Skeletal muscle tissue (tissue), 4 donors: ENCODE data around the gene NR2F6. TPM values are rescaled to one million over a fixed set of nuclear protein-coding genes. Genes with fewer than 3 reads are reported as not detected.
"Not testable (repeated sequence)": the region's sequence is repeated elsewhere in the genome, so short reads cannot be mapped to it uniquely, and the experiment has no call there.

Source experiments
- H3K27ac ChIP-seq: one replicate; pipeline ENCODE4 v1.7.0; 2013; ENCODE audit warnings: mild to moderate bottlenecking, low read depth, low read length, inconsistent platforms
- H3K27me3 ChIP-seq, 3 donors: one replicate each; pipeline ENCODE4 v1.7.0; 2013; ENCODE audit warnings: low read length in 3 of 3; ENCODE audit not compliant: control insufficient read depth in 3 of 3, insufficient read depth in 3 of 3
- H3K36me3 ChIP-seq, 3 donors: one replicate each; pipeline ENCODE4 v1.7.0; 2013; ENCODE audit warnings: low read length in 3 of 3; ENCODE audit not compliant: control insufficient read depth in 3 of 3, insufficient read depth in 3 of 3
- H3K4me1 ChIP-seq, 3 donors: one replicate each; pipeline ENCODE4 v1.7.0; 2013; ENCODE audit warnings: low read length in 3 of 3, mild to moderate bottlenecking in 3 of 3; ENCODE audit not compliant: control insufficient read depth in 3 of 3, insufficient read depth in 3 of 3
- H3K4me3 ChIP-seq, 3 donors: one replicate each; pipeline ENCODE4 v1.7.0; 2013; ENCODE audit warnings: low read length in 3 of 3
- H3K9ac ChIP-seq, 3 donors: one replicate each; pipeline ENCODE4 v1.7.0; 2013; ENCODE audit warnings: low read length in 3 of 3, mild to moderate bottlenecking in 3 of 3, moderate library complexity in 2 of 3, low read depth in 1 of 3
- H3K9me3 ChIP-seq, 3 donors: one replicate each; pipeline ENCODE4 v1.7.0; 2013; ENCODE audit warnings: low read length in 3 of 3; ENCODE audit not compliant: control insufficient read depth in 3 of 3
- total RNA-seq: library from RNA; depleted of rRNA; stranded (reverse); fragments of >200 nt; gene quantifications from one replicate; pipeline ENCODE4 v1.2.3, GENCODE V29; 2014
- donor health status: Osteomylitis.

The NR2F6 gene
- total RNA-seq, 1 donor from 2014 or later: 21.9 TPM

DNA sequence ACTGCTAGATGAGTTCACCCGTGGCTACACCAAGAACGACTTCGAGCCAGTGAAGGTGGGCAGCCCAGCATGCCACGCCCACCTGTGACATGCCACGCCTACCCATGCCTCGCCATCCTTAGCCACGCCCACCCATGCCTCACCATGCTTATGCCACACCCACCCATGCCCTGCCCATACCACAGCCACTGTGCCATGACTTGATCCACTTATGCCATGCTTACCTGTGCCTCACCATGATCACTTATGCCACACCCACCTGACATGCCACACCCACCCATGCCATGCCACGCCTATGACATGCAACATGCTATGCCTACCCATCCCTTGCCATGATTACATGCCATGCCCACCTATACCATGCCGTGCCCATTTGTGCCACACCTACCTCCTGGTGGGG, 43.5 kb downstream of the NR2F6 start:
- Histone ChIP-seq H3K4me3 (no peak overlapping the region), H3K9me3 (no peaks in the 10 kb centered on the region), H3K36me3 (peaks cover 27 to 41% (median 35%) of the 10 kb centered on the region in 3 donors), H3K4me1 (no peaks in the 10 kb centered on the region), H3K27me3 (no peaks in the 10 kb centered on the region), H3K9ac (no peak overlapping the region), H3K27ac (no peak overlapping the region)

DNA sequence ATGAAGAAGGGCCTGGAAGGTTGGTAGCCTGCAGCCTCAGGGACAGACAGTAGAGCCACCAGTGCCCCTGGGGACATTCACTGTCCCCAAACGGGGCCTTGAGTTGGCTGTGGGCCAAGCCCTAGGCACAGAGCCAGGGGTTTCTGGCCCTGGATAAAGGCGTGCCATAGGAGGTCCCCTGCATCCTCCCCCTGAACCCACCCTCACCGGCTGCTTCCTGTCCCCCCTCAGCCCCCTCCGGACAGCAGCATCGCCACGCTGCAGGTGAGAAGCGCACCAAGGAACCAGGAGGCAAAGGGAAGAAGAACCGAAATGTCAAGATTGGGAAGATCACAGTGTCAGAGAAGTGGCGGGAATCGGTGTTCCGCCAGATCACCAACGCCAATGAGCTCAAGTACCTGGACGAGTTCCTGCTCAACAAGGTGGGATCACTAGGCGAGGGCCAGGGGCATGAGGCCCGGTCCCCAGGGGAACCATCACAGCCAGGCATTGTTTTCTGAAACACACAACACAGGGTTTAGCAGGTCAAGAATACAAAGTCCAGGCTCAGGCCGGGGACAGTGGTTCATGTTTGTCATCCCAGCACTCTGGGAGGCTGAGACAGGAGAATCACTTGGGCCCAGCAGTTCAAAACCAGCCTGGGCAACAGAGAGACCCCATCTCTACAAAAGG, 45.2 kb downstream of the NR2F6 start:
- Histone ChIP-seq H3K27ac (no peak overlapping the region), H3K36me3 (peaks cover 24 to 40% (median 29%) of the 10 kb centered on the region in 3 donors)

DNA sequence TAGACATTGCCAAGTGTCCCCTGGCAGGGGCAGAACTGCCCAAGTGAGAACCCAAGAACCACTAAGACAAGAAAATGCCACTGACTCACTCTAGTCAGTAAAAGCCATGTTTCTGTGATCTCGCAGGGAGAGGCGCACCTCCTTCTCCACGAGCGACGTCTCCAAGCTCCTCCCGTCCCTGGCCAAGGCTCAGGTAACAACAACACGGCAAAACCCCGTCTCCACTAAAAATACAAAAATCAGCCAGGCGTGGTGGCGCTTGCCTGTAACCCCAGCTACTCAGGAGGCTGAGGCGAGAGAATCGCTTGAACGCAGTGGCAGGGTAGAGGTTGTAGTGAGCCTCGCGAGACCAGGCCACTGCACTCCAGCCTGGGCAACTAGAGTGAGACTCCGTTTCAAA, 48.1 kb downstream of the NR2F6 start:
- H3K27me3 ChIP-seq: no peaks in the 10 kb centered on the region
- peaks cover 37 to 56% (median 38%) of the 10 kb centered on the region in 3 donors for H3K36me3 ChIP-seq
- no peak overlapping the region for H3K9ac ChIP-seq
- H3K27ac ChIP-seq: no peak overlapping the region
- H3K4me1 ChIP-seq: no peaks in the 10 kb centered on the region
- H3K4me3 ChIP-seq: no peak overlapping the region
- no peaks in the 10 kb centered on the region for H3K9me3 ChIP-seq

More for the DNA sequence above, 45.2 kb downstream of the NR2F6 start:
- no peaks in the 10 kb centered on the region for H3K9me3 ChIP-seq
- H3K9ac ChIP-seq: no peak overlapping the region
- H3K27me3 ChIP-seq: no peaks in the 10 kb centered on the region
- H3K4me3 ChIP-seq: no peak overlapping the region
- no peaks in the 10 kb centered on the region for H3K4me1 ChIP-seq

DNA sequence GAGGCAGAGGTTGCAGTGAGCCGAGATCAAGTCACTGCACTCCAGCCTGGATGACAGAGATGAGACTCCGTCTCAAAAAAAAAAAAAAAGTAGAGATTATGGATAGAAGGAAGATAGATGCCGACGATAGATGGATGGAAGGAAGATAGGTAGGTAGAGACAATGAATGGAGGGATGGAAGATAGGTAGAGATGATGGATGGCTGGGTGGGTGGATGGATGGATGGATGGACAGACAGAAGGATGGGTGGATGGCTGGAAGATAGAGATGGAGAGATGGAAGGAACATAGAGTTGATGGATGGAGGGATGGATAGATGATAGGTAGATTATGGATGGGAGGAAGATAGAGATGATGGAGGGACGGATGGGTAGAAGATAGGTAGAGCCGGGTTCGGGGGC, 49.1 kb downstream of the NR2F6 start:
- no peak overlapping the region for H3K9ac ChIP-seq
- H3K27me3 ChIP-seq: no peaks in the 10 kb centered on the region
- H3K36me3 ChIP-seq: peaks cover 30 to 49% (median 30%) of the 10 kb centered on the region in 3 donors
- no peak overlapping the region for H3K27ac ChIP-seq
- no peak overlapping the region for H3K4me3 ChIP-seq
- no peaks in the 10 kb centered on the region for H3K9me3 ChIP-seq
- no peaks in the 10 kb centered on the region for H3K4me1 ChIP-seq

DNA sequence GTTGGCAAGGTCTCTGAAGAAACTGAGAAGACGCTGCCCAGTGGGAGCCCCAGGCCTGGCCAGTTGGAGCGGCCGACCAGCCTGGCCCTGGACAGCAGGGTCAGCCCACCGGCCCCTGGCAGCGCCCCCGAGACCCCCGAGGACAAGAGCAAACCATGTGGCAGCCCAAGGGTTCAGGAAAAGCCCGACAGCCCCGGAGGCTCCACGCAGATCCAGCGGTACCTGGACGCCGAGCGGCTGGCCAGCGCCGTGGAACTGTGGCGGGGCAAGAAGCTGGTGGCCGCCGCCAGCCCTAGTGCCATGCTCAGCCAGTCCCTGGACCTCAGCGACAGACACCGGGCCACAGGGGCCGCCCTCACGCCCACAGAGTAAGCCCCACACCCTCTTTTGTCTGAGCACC, 50.6 kb downstream of the NR2F6 start:
- Histone ChIP-seq H3K9me3 (no peaks in the 10 kb centered on the region), H3K4me3 (no peak overlapping the region), H3K27ac (no peak overlapping the region), H3K9ac (no peak overlapping the region), H3K27me3 (no peaks in the 10 kb centered on the region), H3K4me1 (no peaks in the 10 kb centered on the region), H3K36me3 (peaks cover 28 to 44% (median 34%) of the 10 kb centered on the region in 3 donors)

DNA sequence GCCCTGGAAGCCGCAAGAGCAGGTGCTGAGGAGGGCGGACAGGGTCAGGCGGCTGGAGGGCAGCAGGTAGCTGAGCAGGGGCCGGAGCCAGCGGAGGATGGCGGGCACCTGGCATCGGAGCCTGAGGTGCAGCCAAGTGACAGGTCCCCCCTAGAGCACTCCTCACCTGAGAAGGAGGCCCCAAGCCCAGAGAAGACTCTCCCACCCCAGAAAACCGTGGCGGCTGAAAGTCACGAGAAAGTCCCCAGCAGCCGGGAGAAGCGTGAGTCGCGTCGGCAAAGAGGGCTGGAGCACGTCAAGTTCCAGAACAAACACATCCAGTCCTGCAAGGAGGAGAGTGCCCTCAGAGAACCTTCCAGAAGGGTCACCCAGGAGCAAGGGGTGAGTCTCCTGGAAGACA, 51.1 kb downstream of the NR2F6 start:
- no peaks in the 10 kb centered on the region for H3K27me3 ChIP-seq
- peaks cover 30 to 44% (median 34%) of the 10 kb centered on the region in 3 donors for H3K36me3 ChIP-seq
- H3K27ac ChIP-seq: no peak overlapping the region
- H3K9ac ChIP-seq: no peak overlapping the region
- H3K9me3 ChIP-seq: no peaks in the 10 kb centered on the region
- no peaks in the 10 kb centered on the region for H3K4me1 ChIP-seq
- H3K4me3 ChIP-seq: no peak overlapping the region

DNA sequence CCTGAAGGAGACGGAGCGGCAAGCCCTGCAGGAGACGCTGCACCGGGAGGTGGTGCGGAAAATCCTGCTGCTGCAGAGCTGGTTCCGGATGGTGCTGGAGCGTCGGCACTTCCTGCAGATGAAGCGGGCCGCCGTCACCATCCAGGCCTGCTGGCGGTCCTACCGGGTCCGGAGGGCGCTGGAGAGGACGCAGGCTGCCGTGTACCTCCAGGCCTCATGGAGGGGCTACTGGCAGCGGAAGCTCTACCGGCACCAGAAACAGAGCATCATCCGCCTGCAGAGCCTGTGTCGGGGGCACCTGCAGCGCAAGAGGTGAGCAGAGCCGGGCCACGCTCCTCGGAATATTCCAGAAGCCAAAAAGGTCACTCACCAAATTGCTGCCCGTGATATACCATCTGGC, 53.0 kb downstream of the NR2F6 start:
- Histone ChIP-seq H3K27me3 (no peaks in the 10 kb centered on the region), H3K4me1 (no peaks in the 10 kb centered on the region), H3K4me3 (no peak overlapping the region), H3K36me3 (peaks cover 35 to 47% (median 35%) of the 10 kb centered on the region in 3 donors), H3K9ac (no peak overlapping the region), H3K9me3 (no peaks in the 10 kb centered on the region), H3K27ac (no peak overlapping the region)

DNA sequence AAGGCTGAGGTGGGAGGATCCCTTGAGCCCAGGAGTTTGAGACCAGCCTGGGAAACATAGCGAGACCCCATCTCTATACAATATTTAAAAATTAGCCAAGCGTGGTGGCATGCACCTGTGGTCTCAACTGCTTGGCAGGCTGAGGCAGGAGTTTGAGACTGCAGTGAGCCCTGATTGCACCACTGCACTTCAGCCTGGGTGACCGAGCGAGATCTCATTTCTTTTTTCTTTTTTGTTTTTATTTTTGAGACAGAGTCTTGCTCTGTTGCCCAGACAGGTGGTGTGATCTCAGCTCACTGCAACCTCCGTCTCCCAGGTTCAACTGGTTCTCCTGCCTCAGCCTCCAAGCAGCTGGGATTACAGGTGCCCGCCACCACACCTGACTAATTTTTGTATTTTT, 54.0 kb downstream of the NR2F6 start:
- not testable (repeated sequence) for H3K27me3 ChIP-seq, H3K9ac ChIP-seq, H3K27ac ChIP-seq, H3K4me3 ChIP-seq, H3K4me1 ChIP-seq, H3K9me3 ChIP-seq
- peaks cover 34 to 45% (median 38%) of the 10 kb centered on the region in 3 donors for H3K36me3 ChIP-seq

DNA sequence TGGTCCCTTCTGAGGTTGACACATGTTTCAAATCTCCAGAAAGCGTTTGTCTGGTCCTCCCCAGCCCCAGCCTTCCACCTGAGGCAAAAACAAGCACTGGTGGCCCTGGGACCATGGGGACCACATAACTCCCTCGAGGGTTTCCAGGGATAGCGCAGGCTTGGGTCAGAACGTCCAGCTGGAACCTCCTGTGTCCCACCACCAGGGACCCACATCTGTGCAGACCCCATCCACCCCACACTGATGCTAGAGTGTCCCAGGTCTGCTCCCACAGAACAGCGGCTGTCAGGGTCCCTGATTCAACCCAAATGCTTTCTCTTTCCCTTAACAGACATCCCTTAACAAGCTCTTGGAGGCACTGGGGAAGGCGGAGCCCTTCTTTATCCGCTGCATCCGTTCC, 60.1 kb downstream of the NR2F6 start:
- Histone ChIP-seq H3K4me3 (no peak overlapping the region), H3K4me1 (no peaks in the 10 kb centered on the region), H3K36me3 (peaks cover 8 to 26% (median 24%) of the 10 kb centered on the region in 3 donors), H3K9me3 (no peaks in the 10 kb centered on the region), H3K9ac (no peak overlapping the region), H3K27ac (no peak overlapping the region), H3K27me3 (no peaks in the 10 kb centered on the region)

DNA sequence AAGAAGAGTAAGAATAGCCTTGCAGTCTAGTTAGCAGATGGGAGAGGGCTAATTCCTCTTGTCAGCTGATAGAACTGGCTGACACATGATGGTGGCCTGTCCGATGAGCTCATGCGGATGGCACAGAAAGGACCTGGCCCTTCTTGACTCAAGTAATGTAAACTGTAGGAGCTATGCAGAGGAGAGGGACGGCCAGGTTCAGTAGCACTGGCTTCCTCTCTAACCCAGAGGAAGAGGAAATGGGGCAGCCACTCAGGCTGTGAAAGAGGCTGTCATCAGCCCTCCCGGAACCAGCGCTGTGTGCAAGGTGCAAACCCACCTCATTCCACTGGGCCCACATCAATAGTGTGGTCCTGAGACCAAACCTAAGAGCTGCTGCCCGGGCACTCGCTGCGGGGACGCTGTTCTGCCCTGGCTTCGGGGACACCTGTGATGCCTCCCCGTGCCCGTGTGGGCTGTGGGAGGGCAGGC, 61.3 kb downstream of the NR2F6 start:
- H3K27ac ChIP-seq: no peak overlapping the region

More for the DNA sequence above, 61.3 kb downstream of the NR2F6 start:
- no peaks in the 10 kb centered on the region for H3K9me3 ChIP-seq
- H3K4me1 ChIP-seq: no peaks in the 10 kb centered on the region
- peaks cover 8 to 22% (median 21%) of the 10 kb centered on the region in 3 donors for H3K36me3 ChIP-seq
- no peak overlapping the region for H3K4me3 ChIP-seq
- H3K27me3 ChIP-seq: no peaks in the 10 kb centered on the region
- no peak overlapping the region for H3K9ac ChIP-seq
